GM21619 (cell line): ENCODE measurements around the gene ATXN3.
"Not testable (repeated sequence)": the region's sequence is repeated elsewhere in the genome, so short reads cannot be mapped to it uniquely, and the experiment has no call there.

Source experiments
- ATAC-seq: cut with Tn5 transposase; IDR thresholded peaks from one replicate; pipeline ENCODE4 v1.9.1; 2021; ENCODE audit not compliant: unreplicated experiment

The ATXN3 gene

GRCh38 chr14:92074555-92074954, 31.8 kb downstream of the ATXN3 start:
- ATAC-seq = no peak

- no peak for ATAC-seq
Observed at GRCh38 chr14:92058006-92058917, 48.1 kb downstream of the ATXN3 start.

- ATAC-seq = no peak
Observed at GRCh38 chr14:92049781-92050180, 56.6 kb downstream of the ATXN3 start.

GRCh38 chr14:92049221-92049620, 57.2 kb downstream of the ATXN3 start:
- not testable (repeated sequence) for ATAC-seq

- ATAC-seq = not testable (repeated sequence)
Observed at GRCh38 chr14:92045904-92046303, 60.5 kb downstream of the ATXN3 start.

GRCh38 chr14:92041766-92042165, 64.6 kb downstream of the ATXN3 start:
- not testable (repeated sequence) for ATAC-seq

- no peak for ATAC-seq
Observed at GRCh38 chr14:92041203-92041602, 65.2 kb downstream of the ATXN3 start.

GRCh38 chr14:92040431-92041051, 65.8 kb downstream of the ATXN3 start:
- ATAC-seq = no peak

GRCh38 chr14:92039719-92040430, 66.5 kb downstream of the ATXN3 start, which contains the start of gene TRIP11:
TSS of gene TRIP11 (minus strand) at chr14:92040059. CDS start at chr14:92039685, 374 bp downstream.
- ATAC-seq = peak; percentile 96

GRCh38 chr14:92039063-92039718, 67.2 kb downstream of the ATXN3 start:
- ATAC-seq = peak; percentile 9

GRCh38 chr14:92037989-92038388, 68.4 kb downstream of the ATXN3 start:
- no peak for ATAC-seq

- ATAC-seq = no peak
Observed at GRCh38 chr14:92035890-92036289, 70.5 kb downstream of the ATXN3 start.

- no peak for ATAC-seq
Observed at GRCh38 chr14:92033906-92034687, 72.3 kb downstream of the ATXN3 start.

- no peak for ATAC-seq
Observed at GRCh38 chr14:92033433-92033832, 72.9 kb downstream of the ATXN3 start.

- ATAC-seq = no peak
Observed at GRCh38 chr14:92026548-92027190, 79.7 kb downstream of the ATXN3 start.

GRCh38 chr14:92022036-92022435, 84.3 kb downstream of the ATXN3 start:
- no peak for ATAC-seq

- no peak for ATAC-seq
Observed at GRCh38 chr14:92021523-92021922, 84.9 kb downstream of the ATXN3 start.

- no peak for ATAC-seq
Observed at GRCh38 chr14:92014040-92014439, 92.3 kb downstream of the ATXN3 start.

- no peak for ATAC-seq
Observed at GRCh38 chr14:92012121-92012748, 94.1 kb downstream of the ATXN3 start.
